Fibroblast of lung (primary cell): ENCODE measurements around the gene RPL22L1.
"Not testable (repeated sequence)": the region's sequence is repeated elsewhere in the genome, so short reads cannot be mapped to it uniquely, and the experiment has no call there.

Experiments used
- CTCF ChIP-seq, 2 donors: IDR thresholded peaks in 1 of 2; conservative IDR thresholded peaks in 1 of 2; 1 replicate in 1 of 2; 2 replicates in 1 of 2; pipeline ENCODE4 v1.5.1; 2011 to 2012; ENCODE audit warnings: low read length in 2 of 2, control low read depth in 1 of 2, inconsistent platforms in 1 of 2, low read depth in 1 of 2, mild to moderate bottlenecking in 1 of 2
- EZH2 ChIP-seq: IDR thresholded peaks from 2 replicates; pipeline ENCODE4 v1.5.1; 2012; ENCODE audit warnings: low read length, control low read depth, mild to moderate bottlenecking; ENCODE audit errors: missing control alignments

DNA sequence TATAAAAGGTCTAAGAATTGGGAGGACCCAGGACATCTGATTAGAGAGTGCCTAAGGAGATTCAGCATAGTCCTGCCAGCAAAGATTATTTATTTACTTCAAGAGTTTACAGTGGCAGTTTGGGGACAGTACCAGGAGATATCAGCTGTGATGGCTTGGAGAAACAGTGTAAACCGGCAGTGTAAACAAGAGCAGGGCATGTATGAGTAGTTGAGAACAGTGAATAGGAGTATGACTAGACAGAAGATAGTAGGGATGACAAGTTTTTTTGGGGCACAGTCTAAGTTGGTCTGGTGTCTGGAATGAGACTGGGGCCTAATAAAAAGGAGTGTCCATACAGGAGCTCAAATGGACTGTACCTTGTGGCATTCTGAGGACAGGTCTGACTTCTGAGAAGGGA is 51.7 kb downstream of the RPL22L1 start:
- not testable (repeated sequence) for TF ChIP-seq EZH2; CTCF (conservative IDR thresholded peaks at IDR 0.05 in 1 of 2, IDR thresholded peaks at IDR 0.05 in 1 of 2; ENCODE audit: low read depth in 1 of 2, low read length in 2 of 2)
